Tibial nerve (tissue), 4 donors: Measurements from ENCODE around the gene OR8A1. TPM values are rescaled to one million over a fixed set of nuclear protein-coding genes. Genes with fewer than 3 reads are reported as not detected.

Source experiments
- DNase-seq, 2 donors: peaks; one replicate each; pipeline ENCODE4 v3.0.0-alpha.2; 2019; ENCODE audit warnings: low spot score in 2 of 2
- H3K27ac ChIP-seq, 4 donors: fragments of 200-600 bp; sonication (generic) in 3 of 4; one replicate each; pipeline ENCODE4 v1.5.1; 2017 to 2019; ENCODE audit warnings: mild to moderate bottlenecking in 1 of 4
- H3K27me3 ChIP-seq, 2 donors: fragments of 200-600 bp; sonication (generic) in 1 of 2; one replicate each; pipeline versions ENCODE4 v1.5.1 to v1.6.0; 2017 to 2019
- H3K36me3 ChIP-seq, 3 donors: fragments of 200-600 bp; sonication (generic); one replicate each; pipeline ENCODE4 v1.5.1; 2018 to 2019
- H3K4me1 ChIP-seq, 4 donors: fragments of 200-600 bp; sonication (generic) in 3 of 4; one replicate each; pipeline ENCODE4 v1.5.1; 2017 to 2019
- H3K4me3 ChIP-seq, 4 donors: fragments of 200-600 bp; sonication (generic) in 3 of 4; one replicate each; pipeline ENCODE4 v1.5.1; 2017 to 2019; ENCODE audit warnings: mild to moderate bottlenecking in 1 of 4, moderate library complexity in 1 of 4
- H3K9me3 ChIP-seq, 4 donors: fragments of 200-600 bp; sonication (generic) in 3 of 4; one replicate each; pipeline ENCODE4 v1.5.1; 2017 to 2019
- EP300 ChIP-seq, 2 donors: sonication (generic); formaldehyde crosslinking; IDR thresholded peaks; one replicate each; pipeline ENCODE4 v1.6.1; 2017; ENCODE audit warnings: antibody characterized with exemption in 2 of 2, mild to moderate bottlenecking in 1 of 2
- POLR2A ChIP-seq, 2 donors: fragments of 450-650 bp; IDR thresholded peaks; one replicate each; pipeline ENCODE4 v1.6.1; 2017; ENCODE audit warnings: antibody characterized with exemption in 2 of 2, mild to moderate bottlenecking in 2 of 2, moderate library complexity in 2 of 2
- WGBS, 2 donors: methylation state at CpG; one replicate each; pipeline ENCODE4 v1.1.5; 2018; 5-methylcytosine and 5-hydroxymethylcytosine counted together
- total RNA-seq, 4 donors: library from RNA; depleted of rRNA; stranded (reverse); fragments of >200 nt; gene quantifications; one replicate each; pipeline ENCODE4 v1.1.0, GENCODE V29; 2016
- TF ChIP-seq, protein P1 (sequence below), 5 experiments: fragments of 200-600 bp in 3 of 5; fragments of 450-650 bp in 2 of 5; sonication (generic) in 3 of 5; IDR thresholded peaks; one replicate each; pipeline ENCODE4 v1.5.1; 2016 to 2019; ENCODE audit warnings: antibody characterized with exemption in 5 of 5, mild to moderate bottlenecking in 3 of 5, moderate library complexity in 2 of 5

The OR8A1 gene
- total RNA-seq, 4 donors from 2014 or later = not detected

DNA sequence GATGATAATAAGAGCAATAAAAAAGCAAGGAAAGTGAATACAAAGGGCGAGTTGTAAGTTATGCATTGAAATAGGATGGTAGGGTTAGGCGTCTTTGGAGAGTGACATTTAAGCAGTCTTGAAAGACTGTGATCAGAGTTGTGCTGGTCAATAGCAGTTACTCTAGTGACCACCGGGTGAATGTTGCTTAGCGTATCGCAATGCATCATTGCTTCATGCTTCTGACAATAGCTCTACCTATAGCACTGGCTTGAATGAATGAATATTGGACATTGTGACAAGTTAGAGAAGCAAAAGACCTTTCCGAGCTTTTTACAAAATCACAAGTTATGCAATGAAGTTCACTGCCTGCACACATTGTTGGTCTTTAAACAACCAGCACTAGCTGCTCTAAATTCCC lies 18.6 kb upstream of the OR8A1 start:
- DNase-seq = no peak
- Histone ChIP-seq H3K4me3 (no peak overlapping the region), H3K9me3 (no peaks in the 10 kb centered on the region), H3K27me3 (no peaks in the 10 kb centered on the region), H3K27ac (no peak overlapping the region), H3K36me3 (no peaks in the 10 kb centered on the region), H3K4me1 (no peaks in the 10 kb centered on the region)
- TF ChIP-seq, protein P1, sequence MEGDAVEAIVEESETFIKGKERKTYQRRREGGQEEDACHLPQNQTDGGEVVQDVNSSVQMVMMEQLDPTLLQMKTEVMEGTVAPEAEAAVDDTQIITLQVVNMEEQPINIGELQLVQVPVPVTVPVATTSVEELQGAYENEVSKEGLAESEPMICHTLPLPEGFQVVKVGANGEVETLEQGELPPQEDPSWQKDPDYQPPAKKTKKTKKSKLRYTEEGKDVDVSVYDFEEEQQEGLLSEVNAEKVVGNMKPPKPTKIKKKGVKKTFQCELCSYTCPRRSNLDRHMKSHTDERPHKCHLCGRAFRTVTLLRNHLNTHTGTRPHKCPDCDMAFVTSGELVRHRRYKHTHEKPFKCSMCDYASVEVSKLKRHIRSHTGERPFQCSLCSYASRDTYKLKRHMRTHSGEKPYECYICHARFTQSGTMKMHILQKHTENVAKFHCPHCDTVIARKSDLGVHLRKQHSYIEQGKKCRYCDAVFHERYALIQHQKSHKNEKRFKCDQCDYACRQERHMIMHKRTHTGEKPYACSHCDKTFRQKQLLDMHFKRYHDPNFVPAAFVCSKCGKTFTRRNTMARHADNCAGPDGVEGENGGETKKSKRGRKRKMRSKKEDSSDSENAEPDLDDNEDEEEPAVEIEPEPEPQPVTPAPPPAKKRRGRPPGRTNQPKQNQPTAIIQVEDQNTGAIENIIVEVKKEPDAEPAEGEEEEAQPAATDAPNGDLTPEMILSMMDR (IDR thresholded peaks at IDR 0.05) = no peak
- no peak for TF ChIP-seq EP300 (IDR thresholded peaks at IDR 0.05)
- TF ChIP-seq POLR2A (IDR thresholded peaks at IDR 0.05) = no peak
- 82 to 84% methylated on average over 6 of the region's 6 CpGs for WGBS, 2 donors

DNA sequence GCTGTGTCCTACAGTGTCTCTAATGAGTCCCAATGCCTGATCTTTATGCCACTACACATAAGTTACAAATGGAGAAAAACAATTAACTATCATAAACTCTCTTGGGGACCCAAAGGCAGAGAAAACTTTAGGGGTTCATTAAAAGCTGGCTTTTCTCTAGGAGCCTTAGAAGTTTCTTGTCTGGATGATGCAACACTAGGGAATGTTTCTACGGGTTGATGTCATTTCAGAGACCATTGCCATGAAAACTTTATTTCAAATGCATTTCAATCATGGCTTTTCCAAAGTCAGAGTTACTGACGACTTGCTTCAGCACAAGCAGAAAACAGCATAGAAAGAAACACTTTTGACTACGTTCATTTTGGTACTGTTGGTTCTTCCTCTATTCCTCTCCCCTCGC lies 17.8 kb upstream of the OR8A1 start:
- Histone ChIP-seq H3K4me3 (no peak overlapping the region), H3K4me1 (no peaks in the 10 kb centered on the region), H3K9me3 (no peaks in the 10 kb centered on the region), H3K27me3 (no peaks in the 10 kb centered on the region), H3K36me3 (no peaks in the 10 kb centered on the region), H3K27ac (no peak overlapping the region)
- WGBS, 2 donors = 80 to 88% methylated on average over 4 of the region's 4 CpGs
- TF ChIP-seq EP300 (IDR thresholded peaks at IDR 0.05) = no peak
- TF ChIP-seq, protein P1 (IDR thresholded peaks at IDR 0.05) = no peak
- no peak for TF ChIP-seq POLR2A (IDR thresholded peaks at IDR 0.05)
- no peak for DNase-seq

DNA sequence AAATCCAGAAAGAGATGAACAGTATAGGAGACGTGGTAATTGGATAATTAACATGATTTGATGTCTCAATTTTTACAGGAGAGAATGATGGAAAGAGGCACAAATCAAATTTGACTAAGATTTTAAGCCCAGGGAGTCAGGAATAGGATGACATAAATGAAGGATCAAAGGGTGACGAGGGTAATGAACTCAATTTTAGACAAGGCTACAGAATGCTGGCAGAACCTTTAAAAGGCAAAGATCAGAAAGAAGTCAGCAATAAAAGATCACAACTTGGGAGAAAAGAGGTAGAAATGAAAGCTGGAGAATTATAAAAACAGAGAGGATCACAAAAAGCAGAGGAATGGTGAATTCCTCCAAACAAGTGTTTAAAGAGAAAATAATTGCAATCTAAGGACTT lies 13.0 kb upstream of the OR8A1 start:
- Histone ChIP-seq H3K4me1 (no peaks in the 10 kb centered on the region), H3K27me3 (no peaks in the 10 kb centered on the region), H3K27ac (no peak overlapping the region), H3K36me3 (no peaks in the 10 kb centered on the region), H3K9me3 (no peaks in the 10 kb centered on the region), H3K4me3 (no peak overlapping the region)
- 52 to 57% methylated on average over 2 of the region's 2 CpGs for WGBS, 2 donors
- TF ChIP-seq, protein P1 (IDR thresholded peaks at IDR 0.05) = no peak
- TF ChIP-seq POLR2A (IDR thresholded peaks at IDR 0.05) (no peak), EP300 (IDR thresholded peaks at IDR 0.05) (no peak)
- no peak for DNase-seq

DNA sequence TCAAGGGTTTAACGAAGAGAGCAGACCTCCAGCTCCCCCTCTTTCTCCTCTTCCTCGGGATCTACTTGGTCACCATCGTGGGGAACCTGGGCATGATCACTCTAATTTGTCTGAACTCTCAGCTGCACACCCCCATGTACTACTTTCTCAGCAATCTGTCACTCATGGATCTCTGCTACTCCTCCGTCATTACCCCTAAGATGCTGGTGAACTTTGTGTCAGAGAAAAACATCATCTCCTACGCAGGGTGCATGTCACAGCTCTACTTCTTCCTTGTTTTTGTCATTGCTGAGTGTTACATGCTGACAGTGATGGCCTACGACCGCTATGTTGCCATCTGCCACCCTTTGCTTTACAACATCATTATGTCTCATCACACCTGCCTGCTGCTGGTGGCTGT lies 363 bp downstream of the OR8A1 start:
- WGBS, 2 donors = 83 to 84% methylated on average over 7 of the region's 7 CpGs
- TF ChIP-seq, protein P1 (IDR thresholded peaks at IDR 0.05) = no peak
- TF ChIP-seq POLR2A (IDR thresholded peaks at IDR 0.05) (no peak), EP300 (IDR thresholded peaks at IDR 0.05) (no peak)
- Histone ChIP-seq H3K4me1 (no peaks in the 10 kb centered on the region), H3K36me3 (no peaks in the 10 kb centered on the region), H3K9me3 (no peaks in the 10 kb centered on the region), H3K27ac (no peak overlapping the region), H3K27me3 (no peaks in the 10 kb centered on the region), H3K4me3 (no peak overlapping the region)
- DNase-seq = no peak

DNA sequence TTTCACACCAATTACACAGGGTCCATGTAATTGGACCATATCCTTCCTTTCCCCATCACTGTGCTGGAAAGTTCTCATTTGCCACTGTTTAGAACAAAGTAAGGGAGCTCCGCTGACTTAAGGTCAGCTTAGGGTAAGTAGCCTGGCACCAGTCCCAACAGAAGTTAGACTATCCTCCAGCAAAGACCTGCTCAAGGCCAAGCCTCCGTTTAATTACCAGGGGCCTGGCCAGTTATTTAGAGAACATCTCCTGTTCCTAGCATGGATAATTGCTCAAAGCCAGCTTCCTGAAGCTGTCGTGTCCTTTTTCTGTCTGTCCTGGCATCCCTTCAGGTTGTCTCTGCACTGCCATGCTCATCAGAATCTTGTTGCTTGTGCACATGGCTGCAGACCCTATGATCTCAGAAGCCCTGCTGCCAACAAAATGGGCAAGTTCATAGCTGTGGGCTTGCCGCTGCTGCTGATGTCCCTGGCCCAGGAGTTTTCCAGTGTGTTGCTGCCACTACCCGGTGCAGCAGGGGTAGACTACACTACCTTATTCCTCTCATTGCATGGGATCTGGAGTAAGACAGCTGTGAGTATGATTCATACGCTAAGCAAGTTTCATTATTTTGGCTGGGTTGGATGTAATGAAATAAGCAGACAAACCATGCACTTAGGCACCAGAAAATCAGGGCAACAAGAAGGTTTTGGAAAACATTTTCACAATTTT lies 8.1 kb downstream of the OR8A1 start:
- no peak for DNase-seq
- Histone ChIP-seq H3K27ac (no peak overlapping the region), H3K4me3 (no peak overlapping the region), H3K4me1 (no peaks in the 10 kb centered on the region), H3K36me3 (no peaks in the 10 kb centered on the region), H3K27me3 (no peaks in the 10 kb centered on the region), H3K9me3 (no peaks in the 10 kb centered on the region)
- WGBS, 2 donors = 61 to 63% methylated on average over 6 of the region's 6 CpGs
- TF ChIP-seq POLR2A (IDR thresholded peaks at IDR 0.05) (no peak), EP300 (IDR thresholded peaks at IDR 0.05) (no peak)
- TF ChIP-seq, protein P1 (IDR thresholded peaks at IDR 0.05) = no peak
